ENCODE measurements around the gene SRR.

DNA sequence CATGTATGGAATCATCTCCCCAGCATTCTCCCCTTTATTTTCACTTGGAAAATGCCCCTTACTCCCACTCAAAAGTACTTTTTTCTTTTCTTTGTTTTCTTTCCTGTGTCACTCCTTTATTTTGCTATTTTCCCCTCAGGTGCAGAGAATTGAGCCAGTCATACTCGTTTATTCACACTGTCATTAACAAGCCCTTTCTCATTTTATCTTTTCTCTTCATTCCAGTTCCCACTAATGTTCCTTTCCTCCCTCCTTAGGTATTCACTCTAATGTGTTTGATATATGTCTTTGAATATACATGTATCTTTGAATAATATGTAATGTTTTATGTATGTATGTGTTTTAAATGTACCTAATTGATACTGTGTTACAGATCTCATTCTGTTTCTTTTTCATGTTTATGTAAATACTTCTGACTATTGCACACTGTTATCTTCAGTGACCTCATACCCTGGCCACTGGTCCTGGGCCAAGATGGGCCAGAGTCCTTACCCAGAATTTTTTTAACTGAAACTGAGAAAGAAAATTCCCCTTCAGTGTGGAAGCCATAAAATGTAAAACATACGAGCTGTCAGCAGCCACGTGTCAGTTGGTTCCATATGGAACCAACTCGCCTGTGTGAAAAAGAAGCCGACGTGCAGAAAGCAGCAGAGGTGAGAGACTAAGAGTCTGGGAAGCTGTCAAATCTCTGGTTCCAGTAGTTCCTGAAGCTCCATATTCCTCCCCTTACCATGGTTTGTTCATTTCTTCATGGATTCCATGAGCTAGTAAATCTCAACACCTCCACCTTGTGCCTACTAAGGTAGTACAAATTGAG, 5.8 kb downstream of the SRR start:
- TF ChIP-seq YY1 (IDR thresholded peaks at IDR 0.05; ENCODE audit: insufficient read depth, insufficient read length) (no peak), ZNF274 (IDR thresholded peaks at IDR 0.05; ENCODE audit: low read depth, low read length) (no peak), SUZ12 (IDR thresholded peaks at IDR 0.05; ENCODE audit: extremely low read depth, insufficient read depth, insufficient read length) (no peak)
